Psoas muscle (tissue), 8 donors: ENCODE results near the gene UBTF. TPM values are rescaled to one million over a fixed set of nuclear protein-coding genes. Genes with fewer than 3 reads are reported as not detected.

Experiments used
- ATAC-seq, 4 donors: fragments of 200-7000 bp; cut with Tn5 transposase; one replicate each; pipeline ENCODE4 v1.9.1; 2020; ENCODE audit warnings: moderate library complexity in 3 of 4, mild to moderate bottlenecking in 2 of 4
- DNase-seq, 2 donors: peaks; one replicate each; pipeline ENCODE4 v3.0.0-alpha.2; 2020
- H3K27ac ChIP-seq: fragments of 200-600 bp; one replicate; pipeline ENCODE4 v1.8.0; 2022
- H3K27me3 ChIP-seq, 3 donors: fragments of 200-600 bp in 1 of 3; one replicate each; pipeline versions ENCODE4 v1.6.1 to v1.8.0; 2013 to 2022; ENCODE audit warnings: low read length in 2 of 3, mild to moderate bottlenecking in 2 of 3, moderate library complexity in 1 of 3; ENCODE audit not compliant: insufficient read depth in 3 of 3
- H3K36me3 ChIP-seq, 2 donors: fragments of 200-600 bp in 1 of 2; one replicate each; pipeline versions ENCODE4 v1.6.1 to v1.8.0; 2013 to 2022; ENCODE audit warnings: low read depth in 1 of 2, mild to moderate bottlenecking in 1 of 2, moderate library complexity in 1 of 2; ENCODE audit not compliant: insufficient read depth in 1 of 2
- H3K4me1 ChIP-seq: fragments of 200-600 bp; one replicate; pipeline ENCODE4 v1.8.0; 2022
- H3K4me3 ChIP-seq: fragments of 200-600 bp; one replicate; pipeline ENCODE4 v1.8.0; 2022; ENCODE audit warnings: mild to moderate bottlenecking
- H3K9me3 ChIP-seq: fragments of 200-600 bp; one replicate; pipeline ENCODE4 v1.8.0; 2022
- WGBS, 3 donors: extraction: QIAGEN DNeasy Blood & Tissue Kit; methylation state at CpG; one replicate each; pipeline versions ENCODE4 v1.1.6 to v1.1.7; 2013; 5-methylcytosine and 5-hydroxymethylcytosine counted together
- intact Hi-C, 2 donors: fragments of 100-400 bp; cut with DNase I; formaldehyde crosslinking; loops; one replicate each; pipeline versions ENCODE4 v1.11.0 to v1.14.2; 2022
- polyA plus RNA-seq, 3 donors: library from polyadenylated mRNA; stranded (reverse); fragments of 200-250 nt; gene quantifications; one replicate each; pipeline ENCODE4 v1.2.3, GENCODE V29; 2013
- total RNA-seq, 4 donors: library from RNA; stranded (reverse); fragmentation: NEBNext Ultra II Directional in 2 of 4; extraction: Animal tissue kit (Norgen Biotek cat#: 25700) in 2 of 4; gene quantifications; one replicate each; pipeline versions ENCODE4 v1.2.1 to v1.2.4, GENCODE V29; 2021 to 2023
- TF ChIP-seq, protein P1 (sequence below): fragments of 200-600 bp; IDR thresholded peaks from one replicate; pipeline ENCODE4 v1.8.0; 2022; ENCODE audit warnings: antibody characterized with exemption
- donor health status: healthy with polysubstance abuse.
- donor health status: DM: no; HTN: no; CAD: no; lungs with moderate emphysema.
- donor health status: Bipolar disorder and iron deficiency.
- donor health status: healthy.
- donor health status: DM: yes; HTN: yes; CAD: no.
- donor health status: DM: no; HTN: no; CAD: no.
- donor health status: DM: no; HTN: no; CAD: no.
- donor health status: DM: yes; HTN: yes; CAD: no.

UBTF gene
- total and polyA plus RNA-seq, 7 donors, result 36.0 to 67.5 (median 47.6) TPM

DNA sequence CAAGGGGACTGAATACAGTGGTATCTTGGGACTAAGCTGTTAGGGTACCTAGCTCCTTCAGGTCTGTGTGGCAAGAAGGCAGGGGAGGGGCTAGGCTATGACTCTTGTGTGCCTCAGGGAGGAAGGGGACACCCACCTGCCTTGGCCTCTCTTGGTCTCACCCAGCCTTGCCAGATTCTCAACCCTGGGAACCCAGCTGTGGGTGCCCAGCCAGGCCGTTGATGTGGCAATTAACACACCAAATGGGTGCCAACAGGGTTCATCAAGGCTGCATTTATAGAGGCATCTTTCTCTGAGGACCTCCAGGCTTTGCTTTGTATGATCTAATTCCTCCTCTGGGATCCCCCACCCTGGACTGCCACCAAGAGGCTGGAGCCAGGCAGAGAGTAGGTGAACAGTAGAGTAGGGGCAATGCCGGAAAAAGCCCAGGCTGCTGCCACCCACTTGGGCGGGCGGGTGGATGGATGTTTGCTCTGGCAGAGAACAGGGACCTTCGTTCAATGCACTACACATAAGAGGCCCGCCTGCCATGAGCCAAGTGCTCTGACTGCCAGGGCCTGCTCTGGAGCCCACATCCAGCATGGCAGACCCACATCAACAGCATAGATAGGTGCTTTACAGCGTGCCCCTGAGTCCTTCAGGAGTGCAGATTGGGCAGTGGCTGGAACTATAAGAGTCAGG is 52.2 kb downstream of the UBTF start:
- 67 to 80% (median 70%) methylated on average over 7 of the region's 7 CpGs for WGBS, 3 donors
- ATAC-seq, result no peak
- Histone ChIP-seq H3K27me3 (no peaks in the 10 kb centered on the region), H3K4me3 (no peak overlapping the region), H3K27ac (no peak overlapping the region), H3K4me1 (peaks cover 31% of the 10 kb centered on the region), H3K36me3 (peaks cover 0 to 4% of the 10 kb centered on the region in 2 donors), H3K9me3 (no peaks in the 10 kb centered on the region)
- TF ChIP-seq, protein P1, sequence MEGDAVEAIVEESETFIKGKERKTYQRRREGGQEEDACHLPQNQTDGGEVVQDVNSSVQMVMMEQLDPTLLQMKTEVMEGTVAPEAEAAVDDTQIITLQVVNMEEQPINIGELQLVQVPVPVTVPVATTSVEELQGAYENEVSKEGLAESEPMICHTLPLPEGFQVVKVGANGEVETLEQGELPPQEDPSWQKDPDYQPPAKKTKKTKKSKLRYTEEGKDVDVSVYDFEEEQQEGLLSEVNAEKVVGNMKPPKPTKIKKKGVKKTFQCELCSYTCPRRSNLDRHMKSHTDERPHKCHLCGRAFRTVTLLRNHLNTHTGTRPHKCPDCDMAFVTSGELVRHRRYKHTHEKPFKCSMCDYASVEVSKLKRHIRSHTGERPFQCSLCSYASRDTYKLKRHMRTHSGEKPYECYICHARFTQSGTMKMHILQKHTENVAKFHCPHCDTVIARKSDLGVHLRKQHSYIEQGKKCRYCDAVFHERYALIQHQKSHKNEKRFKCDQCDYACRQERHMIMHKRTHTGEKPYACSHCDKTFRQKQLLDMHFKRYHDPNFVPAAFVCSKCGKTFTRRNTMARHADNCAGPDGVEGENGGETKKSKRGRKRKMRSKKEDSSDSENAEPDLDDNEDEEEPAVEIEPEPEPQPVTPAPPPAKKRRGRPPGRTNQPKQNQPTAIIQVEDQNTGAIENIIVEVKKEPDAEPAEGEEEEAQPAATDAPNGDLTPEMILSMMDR, result no peak
- DNase-seq, result no peak
- intact Hi-C loops, result loop anchor here (5.0 to 10.0 kb wide), 3 partner anchors 35 to 223 kb away; partner anchors contain the start of gene PPY (in 1 of the 2)

DNA sequence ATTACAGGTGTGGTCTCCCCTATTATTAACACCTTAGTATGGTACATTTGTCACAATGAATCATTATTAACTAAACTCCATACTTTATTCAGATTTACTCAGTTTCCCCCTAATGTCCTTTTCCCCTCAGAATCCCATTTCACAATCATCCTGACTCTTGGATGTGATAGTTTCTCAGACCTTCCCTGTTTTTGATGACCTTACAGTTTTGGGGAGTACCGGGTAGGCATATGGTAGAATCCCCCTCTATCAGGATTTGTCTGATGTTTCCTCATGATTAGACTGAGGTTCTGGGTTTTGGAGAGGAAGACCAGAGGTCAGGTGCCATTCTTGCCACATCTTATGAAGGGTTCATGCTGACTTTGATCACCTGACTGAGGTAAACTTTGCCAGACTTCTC is 55.0 kb downstream of the UBTF start:
- DNase-seq (no peak), ATAC-seq (no peak)
- H3K4me1 ChIP-seq, result peaks cover 11% of the 10 kb centered on the region
- intact Hi-C loops, result loop anchor here in 1 of 2 donors (10.0 kb wide), 1 partner anchor 220 kb away; the partner anchor contains the start of gene PPY
- no peaks in the 10 kb centered on the region for H3K36me3 ChIP-seq
- TF ChIP-seq, protein P1, result no peak
- H3K9me3 ChIP-seq, result no peaks in the 10 kb centered on the region
- H3K27me3 ChIP-seq, result no peaks in the 10 kb centered on the region
- WGBS, 3 donors, result 92 to 100% (median 100%) methylated on average over 1 of the region's 1 CpG
- no peak overlapping the region for H3K27ac ChIP-seq
- H3K4me3 ChIP-seq, result no peak overlapping the region

DNA sequence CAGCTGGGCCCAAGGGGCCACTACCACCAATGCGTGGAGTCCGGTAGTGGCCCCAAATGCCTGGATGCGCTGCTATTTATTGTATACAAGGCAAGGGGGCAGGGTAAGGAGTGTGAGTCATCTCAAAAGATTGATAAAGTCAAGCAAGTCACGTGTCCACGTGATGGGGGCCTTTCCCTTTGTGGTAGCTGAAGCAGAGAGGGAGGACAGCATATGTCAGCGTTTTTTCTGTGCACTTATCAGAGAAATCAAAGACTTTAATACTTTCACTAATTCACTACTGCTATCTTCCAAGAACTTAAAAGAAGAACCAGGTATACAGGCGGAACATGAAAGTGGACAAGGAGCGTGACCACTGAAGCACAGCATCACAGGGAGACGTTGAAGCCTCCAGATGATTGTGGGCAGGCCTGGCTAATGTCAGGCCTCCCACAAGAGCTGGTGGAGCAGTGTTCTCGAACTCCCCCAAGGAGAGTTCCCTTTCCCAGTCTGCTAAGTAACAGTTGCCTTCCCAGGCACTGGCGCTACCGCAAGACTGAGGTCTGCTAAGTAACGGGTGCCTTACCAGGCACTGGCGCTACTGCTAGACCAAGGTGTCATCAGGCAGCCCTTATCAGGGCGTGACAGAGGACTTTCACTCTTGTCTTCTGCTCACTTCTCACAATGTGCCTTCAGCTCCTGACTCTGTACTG is 59.8 kb downstream of the UBTF start:
- no peak overlapping the region for H3K27ac ChIP-seq
- H3K9me3 ChIP-seq, result no peaks in the 10 kb centered on the region
- WGBS, 3 donors, result 92 to 93% (median 92%) methylated on average over 15 of the region's 15 CpGs
- H3K36me3 ChIP-seq, result no peaks in the 10 kb centered on the region
- ATAC-seq, result no peak
- no peaks in the 10 kb centered on the region for H3K27me3 ChIP-seq
- no peaks in the 10 kb centered on the region for H3K4me1 ChIP-seq
- TF ChIP-seq, protein P1, result no peak
- no peak for DNase-seq
- intact Hi-C loops, result loop anchor here in 1 of 2 donors (10.0 kb wide), 1 partner anchor 215 kb away; the partner anchor contains the start of gene PPY
- no peak overlapping the region for H3K4me3 ChIP-seq

DNA sequence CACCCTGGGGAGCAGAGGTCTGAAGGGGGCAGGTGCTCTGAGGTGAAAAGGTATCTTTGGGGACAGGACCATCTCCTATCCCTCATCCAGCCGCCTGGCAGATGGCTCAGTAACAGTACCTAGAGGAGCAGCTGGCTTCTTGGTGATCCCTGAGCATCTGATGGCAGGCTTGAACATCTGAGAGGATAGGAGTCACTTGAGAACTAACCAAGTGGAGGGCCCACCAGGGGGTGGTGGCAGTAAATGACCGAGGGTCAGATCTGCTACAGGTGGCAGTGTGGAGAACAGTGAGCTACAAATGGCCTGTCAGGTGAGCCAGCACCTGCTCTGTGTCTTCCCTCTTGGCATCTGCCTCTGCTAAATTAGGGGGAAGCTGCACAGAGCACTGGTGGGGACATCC is 64.0 kb downstream of the UBTF start:
- intact Hi-C loops, result no loop called here

More for the DNA sequence above, 64.0 kb downstream of the UBTF start:
- no peaks in the 10 kb centered on the region for H3K4me1 ChIP-seq
- H3K27me3 ChIP-seq, result no peaks in the 10 kb centered on the region
- no peak for ATAC-seq
- WGBS, 3 donors, result 76 to 84% (median 81%) methylated on average over 2 of the region's 2 CpGs
- no peaks in the 10 kb centered on the region for H3K36me3 ChIP-seq
- TF ChIP-seq, protein P1, result no peak
- H3K4me3 ChIP-seq, result no peak overlapping the region
- DNase-seq, result no peak
- no peaks in the 10 kb centered on the region for H3K9me3 ChIP-seq
- H3K27ac ChIP-seq, result no peak overlapping the region

Other genes starting within 250 kb of the UBTF start
- gene NAGS, start 215.1 kb downstream of the UBTF start, total RNA-seq, result under 1 TPM in 2 of 4 donors, not detected in 2; 0.20 to 0.28 TPM
- 10 to 100 TPM in 1 of 3 donors, under 1 TPM in 2; 0.10 to 13.5 (median 0.11) TPM for gene NAGS, start 215.1 kb downstream of the UBTF start, polyA plus RNA-seq
- gene TMEM101, start 204.7 kb downstream of the UBTF start, total RNA-seq, result 10 to 100 TPM; 13.2 to 25.4 (median 18.3) TPM
- gene TMEM101, start 204.7 kb downstream of the UBTF start, polyA plus RNA-seq, result 10 to 100 TPM; 22.2 to 52.6 (median 42.4) TPM
- 10 to 100 TPM; 39.6 to 65.9 (median 52.9) TPM for gene LSM12, start 153.0 kb downstream of the UBTF start, total RNA-seq
- gene LSM12, start 153.0 kb downstream of the UBTF start, polyA plus RNA-seq, result 10 to 100 TPM; 42.7 to 52.9 (median 47.9) TPM
- gene G6PC3, start 148.9 kb downstream of the UBTF start, total RNA-seq, result 10 to 100 TPM; 27.7 to 43.3 (median 37.6) TPM
- 10 to 100 TPM; 43.9 to 72.9 (median 61.0) TPM for gene G6PC3, start 148.9 kb downstream of the UBTF start, polyA plus RNA-seq
- 10 to 100 TPM; 24.4 to 75.6 (median 61.2) TPM for gene HDAC5, start 96.0 kb downstream of the UBTF start, total RNA-seq
- 10 to 100 TPM in 2 of 3 donors, 1 to 10 TPM in 1; 8.8 to 35.8 (median 30.2) TPM for gene HDAC5, start 96.0 kb downstream of the UBTF start, polyA plus RNA-seq
- gene HROB, start 77.7 kb downstream of the UBTF start, total RNA-seq, result 1 to 10 TPM in 1 of 4 donors, under 1 TPM in 3; 0.25 to 1.1 (median 0.39) TPM
- under 1 TPM; 0.53 to 0.77 (median 0.65) TPM for gene HROB, start 77.7 kb downstream of the UBTF start, polyA plus RNA-seq
- 10 to 100 TPM; 17.0 to 43.4 (median 26.1) TPM for gene ASB16, start 49.0 kb downstream of the UBTF start, total RNA-seq
- 10 to 100 TPM in 1 of 3 donors, 1 to 10 TPM in 2; 1.1 to 16.5 (median 9.9) TPM for gene ASB16, start 49.0 kb downstream of the UBTF start, polyA plus RNA-seq
- gene TMUB2, start 32.7 kb downstream of the UBTF start, total RNA-seq, result 10 to 100 TPM; 14.1 to 20.9 (median 20.3) TPM
- gene TMUB2, start 32.7 kb downstream of the UBTF start, polyA plus RNA-seq, result 10 to 100 TPM; 22.8 to 44.4 (median 34.7) TPM
- 10 to 100 TPM; 25.6 to 42.6 (median 38.8) TPM for gene ATXN7L3, start 19.8 kb downstream of the UBTF start, total RNA-seq
- gene ATXN7L3, start 19.8 kb downstream of the UBTF start, polyA plus RNA-seq, result 10 to 100 TPM; 20.4 to 35.1 (median 21.8) TPM
- 1 to 10 TPM in 2 of 4 donors, under 1 TPM in 1, not detected in 1; 0.26 to 7.2 (median 2.2) TPM for gene SLC4A1, start 48.5 kb upstream of the UBTF start, total RNA-seq
- gene SLC4A1, start 48.5 kb upstream of the UBTF start, polyA plus RNA-seq, result under 1 TPM in 1 of 3 donors, not detected in 2; 0.29 TPM
- under 1 TPM in 1 of 4 donors, not detected in 3; 0.39 TPM for gene RUNDC3A, start 88.9 kb upstream of the UBTF start, total RNA-seq
- under 1 TPM; 0.09 to 0.21 (median 0.11) TPM for gene RUNDC3A, start 88.9 kb upstream of the UBTF start, polyA plus RNA-seq
- gene SLC25A39, start 105.1 kb upstream of the UBTF start, total RNA-seq, result 10 to 100 TPM; 36.4 to 57.8 (median 41.0) TPM
- 10 to 100 TPM; 37.1 to 79.3 (median 42.4) TPM for gene SLC25A39, start 105.1 kb upstream of the UBTF start, polyA plus RNA-seq
- gene GRN, start 125.6 kb upstream of the UBTF start, total RNA-seq, result 10 to 100 TPM; 37.2 to 61.0 (median 58.6) TPM
- 10 to 100 TPM; 30.8 to 44.4 (median 31.6) TPM for gene GRN, start 125.6 kb upstream of the UBTF start, polyA plus RNA-seq
- under 1 TPM; 0.11 to 0.22 (median 0.20) TPM for gene FAM171A2, start 144.2 kb upstream of the UBTF start, total RNA-seq
- gene FAM171A2, start 144.2 kb upstream of the UBTF start, polyA plus RNA-seq, result under 1 TPM; 0.06 to 0.23 (median 0.08) TPM
- under 1 TPM; 0.08 to 0.97 (median 0.23) TPM for gene ITGA2B, start 170.0 kb upstream of the UBTF start, total RNA-seq
- gene ITGA2B, start 170.0 kb upstream of the UBTF start, polyA plus RNA-seq, result under 1 TPM; 0.13 to 0.69 (median 0.16) TPM